Fibroblast of lung (primary cell): ENCODE measurements around the gene CHAT. TPM values are rescaled to one million over a fixed set of nuclear protein-coding genes. Genes with fewer than 3 reads are reported as not detected.

Experiments
- DNase-seq, 2 donors: peaks; one replicate each; pipeline versions ENCODE4 v3.0.0 to v3.0.0-alpha.2; 2010; ENCODE audit warnings: low read depth in 2 of 2
- H2AFZ ChIP-seq: 2 replicates; pipeline ENCODE4 v1.5.1; 2012; ENCODE audit warnings: low read length, control low read depth, inconsistent platforms
- H3K27ac ChIP-seq: 2 replicates; pipeline ENCODE4 v1.5.1; 2011; ENCODE audit warnings: low read length, control low read depth; ENCODE audit not compliant: insufficient read depth
- H3K27me3 ChIP-seq: 2 replicates; pipeline ENCODE4 v1.5.1; 2011; ENCODE audit warnings: mild to moderate bottlenecking, low read length; ENCODE audit not compliant: control insufficient read depth, insufficient read depth
- H3K36me3 ChIP-seq: 2 replicates; pipeline ENCODE4 v1.5.1; 2011; ENCODE audit warnings: low read length; ENCODE audit not compliant: control insufficient read depth, insufficient read depth
- H3K4me1 ChIP-seq: 2 replicates; pipeline ENCODE4 v1.5.1; 2011; ENCODE audit warnings: low read length; ENCODE audit not compliant: control insufficient read depth, insufficient read depth; ENCODE audit errors: extremely low read depth
- H3K4me2 ChIP-seq: 2 replicates; pipeline ENCODE4 v1.5.1; 2011; ENCODE audit warnings: low read length, control low read depth; ENCODE audit not compliant: insufficient read depth; ENCODE audit errors: extremely low read depth
- H3K4me3 ChIP-seq, 4 experiments: fragments of 200-600 bp in 1 of 4; sonication (generic) in 1 of 4; replicated peaks in 1 of 4; 2 replicates each; pipeline ENCODE4 v1.5.1; 2011 to 2016; ENCODE audit warnings: low read length in 4 of 4, low read depth in 3 of 4, mild to moderate bottlenecking in 3 of 4, control low read depth in 2 of 4, inconsistent platforms in 1 of 4, mixed read lengths in 1 of 4; ENCODE audit not compliant: insufficient read depth in 1 of 4; ENCODE audit errors: control extremely low read depth in 1 of 4
- H3K79me2 ChIP-seq: 2 replicates; pipeline ENCODE4 v1.5.1; 2012; ENCODE audit warnings: mild to moderate bottlenecking, low read length, inconsistent platforms; ENCODE audit not compliant: control insufficient read depth, insufficient read depth
- H3K9ac ChIP-seq: 2 replicates; pipeline ENCODE4 v1.5.1; 2011; ENCODE audit warnings: mild to moderate bottlenecking, low read length, control low read depth; ENCODE audit not compliant: insufficient read depth
- H3K9me3 ChIP-seq: 2 replicates; pipeline ENCODE4 v1.5.1; 2012; ENCODE audit warnings: low read depth, low read length; ENCODE audit not compliant: control insufficient read depth, insufficient read depth
- H4K20me1 ChIP-seq: 2 replicates; pipeline ENCODE4 v1.5.1; 2011; ENCODE audit warnings: low read length; ENCODE audit not compliant: control insufficient read depth, insufficient read depth; ENCODE audit errors: extremely low read depth
- CTCF ChIP-seq, 2 donors: IDR thresholded peaks in 1 of 2; conservative IDR thresholded peaks in 1 of 2; 1 replicate in 1 of 2; 2 replicates in 1 of 2; pipeline ENCODE4 v1.5.1; 2011 to 2012; ENCODE audit warnings: low read length in 2 of 2, control low read depth in 1 of 2, inconsistent platforms in 1 of 2, low read depth in 1 of 2, mild to moderate bottlenecking in 1 of 2
- EZH2 ChIP-seq: IDR thresholded peaks from 2 replicates; pipeline ENCODE4 v1.5.1; 2012; ENCODE audit warnings: low read length, control low read depth, mild to moderate bottlenecking; ENCODE audit errors: missing control alignments
- polyA plus RNA-seq, 2 donors: library from polyadenylated mRNA; depleted of rRNA in 1 of 2; stranded (reverse) in 1 of 2; unstranded in 1 of 2; fragments of >200 nt; gene quantifications; 2 replicates each; pipeline ENCODE4 v1.2.1, GENCODE V29; 2011 to 2012; ENCODE audit warnings: missing spikeins in 1 of 2
- total RNA-seq: library from RNA; depleted of rRNA; stranded (reverse); fragments of >200 nt; gene quantifications from 2 replicates; pipeline ENCODE4 v1.2.1, GENCODE V29; 2014

The CHAT gene
- total and polyA plus RNA-seq, 2 donors (not counting 1 experiment from before 2014, with no cell fraction given) = not detected

- Histone ChIP-seq H2AFZ (no peak overlapping the region), H3K36me3 (no peaks in the 10 kb centered on the region), H3K27ac (no peak overlapping the region), H3K79me2 (no peaks in the 10 kb centered on the region), H3K27me3 (no peaks in the 10 kb centered on the region), H3K4me1 (no peaks in the 10 kb centered on the region), H3K4me2 (no peak overlapping the region), H3K9me3 (no peaks in the 10 kb centered on the region), H4K20me1 (no peaks in the 10 kb centered on the region), H3K9ac (no peak overlapping the region), H3K4me3 (no peak overlapping the region)
- DNase-seq = no peak
- TF ChIP-seq CTCF (conservative IDR thresholded peaks at IDR 0.05 in 1 of 2, IDR thresholded peaks at IDR 0.05 in 1 of 2; ENCODE audit: low read depth in 1 of 2, low read length in 2 of 2) (no peak), EZH2 (no peak)
These were observed 86.4 kb downstream of the CHAT start for GRCh38 chr10:49700211-49700610.

- no peak overlapping the region for H2AFZ ChIP-seq
- H4K20me1 ChIP-seq = no peaks in the 10 kb centered on the region
- TF ChIP-seq CTCF (conservative IDR thresholded peaks at IDR 0.05 in 1 of 2, IDR thresholded peaks at IDR 0.05 in 1 of 2; ENCODE audit: low read depth in 1 of 2, low read length in 2 of 2) (no peak), EZH2 (no peak)
- H3K9me3 ChIP-seq = no peaks in the 10 kb centered on the region
- no peaks in the 10 kb centered on the region for H3K79me2 ChIP-seq
- no peak overlapping the region for H3K4me2 ChIP-seq
- no peaks in the 10 kb centered on the region for H3K36me3 ChIP-seq
- H3K4me1 ChIP-seq = no peaks in the 10 kb centered on the region
- DNase-seq = no peak
- no peaks in the 10 kb centered on the region for H3K27me3 ChIP-seq
- no peak overlapping the region for H3K4me3 ChIP-seq
- H3K9ac ChIP-seq = no peak overlapping the region
- H3K27ac ChIP-seq = no peak overlapping the region
These were observed 87.2 kb downstream of the CHAT start for GRCh38 chr10:49700997-49701396.

- Histone ChIP-seq H3K4me2 (no peak overlapping the region), H3K4me1 (no peaks in the 10 kb centered on the region)
- DNase-seq = no peak
These were observed 93.7 kb downstream of the CHAT start for GRCh38 chr10:49707585-49707984.

More at GRCh38 chr10:49707585-49707984, 93.7 kb downstream of the CHAT start:
- no peaks in the 10 kb centered on the region for H3K27me3 ChIP-seq
- no peak overlapping the region for H3K4me3 ChIP-seq
- no peak overlapping the region for H3K9ac ChIP-seq
- no peaks in the 10 kb centered on the region for H3K9me3 ChIP-seq
- H3K36me3 ChIP-seq = no peaks in the 10 kb centered on the region
- H4K20me1 ChIP-seq = no peaks in the 10 kb centered on the region
- no peak overlapping the region for H2AFZ ChIP-seq
- no peak overlapping the region for H3K27ac ChIP-seq
- TF ChIP-seq CTCF (conservative IDR thresholded peaks at IDR 0.05 in 1 of 2, IDR thresholded peaks at IDR 0.05 in 1 of 2; ENCODE audit: low read depth in 1 of 2, low read length in 2 of 2) (no peak), EZH2 (no peak)
- no peaks in the 10 kb centered on the region for H3K79me2 ChIP-seq
